Left ventricle myocardium inferior (tissue), 1 donor: ENCODE measurements around the gene PSMB7. TPM values are rescaled to one million over a fixed set of nuclear protein-coding genes. Genes with fewer than 3 reads are reported as not detected.

Source experiments
- DNase-seq: peaks from one replicate; pipeline ENCODE4 v3.0.0-alpha.2; 2020
- H3K27ac ChIP-seq: fragments of 200-600 bp; replicated peaks from 2 replicates; pipeline ENCODE4 v1.8.0; 2021
- H3K27me3 ChIP-seq: fragments of 200-600 bp; 2 replicates; pipeline ENCODE4 v1.8.0; 2021; ENCODE audit warnings: low read depth
- H3K36me3 ChIP-seq: fragments of 200-600 bp; 2 replicates; pipeline ENCODE4 v1.8.0; 2021
- H3K4me1 ChIP-seq: fragments of 200-600 bp; 2 replicates; pipeline ENCODE4 v1.8.0; 2021
- H3K4me3 ChIP-seq: fragments of 200-600 bp; 2 replicates; pipeline ENCODE4 v1.8.0; 2021; ENCODE audit warnings: mild to moderate bottlenecking, moderate library complexity
- H3K9me3 ChIP-seq: fragments of 200-600 bp; replicated peaks from 2 replicates; pipeline ENCODE4 v1.8.0; 2021
- CTCF ChIP-seq: fragments of 200-600 bp; IDR thresholded peaks from 2 replicates; pipeline ENCODE4 v1.8.0; 2021; ENCODE audit warnings: antibody characterized with exemption, mild to moderate bottlenecking, borderline replicate concordance
- intact Hi-C: fragments of 100-400 bp; cut with micrococcal nuclease; formaldehyde crosslinking; loops from one replicate; pipeline ENCODE4 v1.11.0; 2022
- total RNA-seq: library from RNA; stranded (reverse); fragmentation: NEBNext Ultra II Directional; extraction: Animal tissue kit (Norgen Biotek cat#: 25700); gene quantifications from one replicate; pipeline ENCODE4 v1.2.1, GENCODE V29; 2021
- donor health status: DM: no; HTN: yes; CAD: no; lungs with severe emphysema.

The PSMB7 gene
- total RNA-seq, 1 donor from 2014 or later: 159 TPM

GRCh38 chr9:124321935-124322334 lies 93.3 kb downstream of the PSMB7 start:
- H3K27me3 ChIP-seq: no peaks in the 10 kb centered on the region
- no peaks in the 10 kb centered on the region for H3K9me3 ChIP-seq
- H3K36me3 ChIP-seq: peaks cover 14% of the 10 kb centered on the region
- no peak overlapping the region for H3K4me3 ChIP-seq
- DNase-seq: no peak
- intact Hi-C loops: loop anchor here (2.0 kb wide), 1 partner anchor 195 kb away; no protein-coding TSS in a partner anchor
- no peak overlapping the region for H3K27ac ChIP-seq
- TF ChIP-seq CTCF: no peak
- peaks cover 8% of the 10 kb centered on the region for H3K4me1 ChIP-seq

GRCh38 chr9:124321416-124321815 lies 93.8 kb downstream of the PSMB7 start:
- peaks cover 8% of the 10 kb centered on the region for H3K36me3 ChIP-seq
- no peaks in the 10 kb centered on the region for H3K27me3 ChIP-seq
- intact Hi-C loops: loop anchor here (2.0 kb wide), 1 partner anchor 195 kb away; no protein-coding TSS in a partner anchor
- no peak overlapping the region for H3K4me3 ChIP-seq
- TF ChIP-seq CTCF: no peak
- DNase-seq: no peak
- H3K4me1 ChIP-seq: peaks cover 8% of the 10 kb centered on the region
- H3K27ac ChIP-seq: no peak overlapping the region
- H3K9me3 ChIP-seq: no peaks in the 10 kb centered on the region

- peak; percentile 63 for DNase-seq
- no peak overlapping the region for H3K27ac ChIP-seq
- intact Hi-C loops: loop anchor here (2.0 kb wide), 1 partner anchor 194 kb away; no protein-coding TSS in a partner anchor
- peaks cover 8% of the 10 kb centered on the region for H3K4me1 ChIP-seq
- no peak overlapping the region for H3K4me3 ChIP-seq
- TF ChIP-seq CTCF: peak; percentile 90
- H3K36me3 ChIP-seq: peaks cover 6% of the 10 kb centered on the region
- no peaks in the 10 kb centered on the region for H3K9me3 ChIP-seq
- no peaks in the 10 kb centered on the region for H3K27me3 ChIP-seq
These were observed 94.9 kb downstream of the PSMB7 start for GRCh38 chr9:124320062-124320973.

DNA sequence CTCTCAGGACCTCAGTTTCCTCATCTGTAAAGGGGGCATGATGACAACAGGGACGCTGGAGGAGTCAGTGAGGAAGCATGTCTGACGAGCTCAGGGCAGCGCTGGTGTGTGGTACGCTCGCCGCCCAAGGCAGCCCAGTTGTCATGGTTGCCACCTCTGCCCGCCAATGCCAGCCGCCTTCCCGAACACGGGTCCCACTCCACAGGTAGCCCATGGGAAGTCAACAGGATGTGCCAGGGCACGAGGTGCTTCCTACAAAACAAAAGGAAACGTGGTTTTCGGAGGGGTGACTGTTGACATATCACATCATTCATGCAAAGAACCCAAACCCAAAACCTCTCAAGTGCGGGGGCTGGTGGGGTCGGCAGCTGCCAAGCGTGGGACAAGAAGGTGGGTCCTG lies 99.4 kb downstream of the PSMB7 start:
- H3K27ac ChIP-seq: no peak overlapping the region
- no peak for DNase-seq
- intact Hi-C loops: no loop called here
- H3K36me3 ChIP-seq: peaks cover 15% of the 10 kb centered on the region
- H3K27me3 ChIP-seq: no peaks in the 10 kb centered on the region
- H3K4me3 ChIP-seq: no peak overlapping the region
- peaks cover 8% of the 10 kb centered on the region for H3K4me1 ChIP-seq
- no peaks in the 10 kb centered on the region for H3K9me3 ChIP-seq
- no peak for TF ChIP-seq CTCF

GRCh38 chr9:124313940-124314339 lies 101.3 kb downstream of the PSMB7 start:
- Histone ChIP-seq H3K9me3 (no peaks in the 10 kb centered on the region), H3K36me3 (peaks cover 15% of the 10 kb centered on the region), H3K4me3 (no peak overlapping the region), H3K27me3 (no peaks in the 10 kb centered on the region), H3K4me1 (no peaks in the 10 kb centered on the region), H3K27ac (no peak overlapping the region)
- no peak for DNase-seq
- TF ChIP-seq CTCF: no peak
- intact Hi-C loops: no loop called here
